Lower leg skin (tissue), 4 donors: ENCODE results near the gene FOXP2. TPM values are rescaled to one million over a fixed set of nuclear protein-coding genes. Genes with fewer than 3 reads are reported as not detected.

Experiments
- DNase-seq, 2 donors: peaks; one replicate each; pipeline ENCODE4 v3.0.0-alpha.2; 2019; ENCODE audit warnings: low spot score in 2 of 2
- H3K4me3 ChIP-seq: fragments of 200-600 bp; sonication (generic); 2 replicates; pipeline ENCODE4 v1.5.1; 2017; ENCODE audit warnings: mild to moderate bottlenecking, low read depth; ENCODE audit not compliant: poor library complexity, severe bottlenecking
- CTCF ChIP-seq, 3 donors: fragments of 450-650 bp; IDR thresholded peaks; one replicate each; pipeline ENCODE4 v1.5.1; 2016; ENCODE audit warnings: antibody characterized with exemption in 3 of 3, mild to moderate bottlenecking in 3 of 3, moderate library complexity in 2 of 3
- POLR2A ChIP-seq, 2 donors: fragments of 450-650 bp; IDR thresholded peaks; one replicate each; pipeline ENCODE4 v1.6.1; 2016 to 2017; ENCODE audit warnings: antibody characterized with exemption in 2 of 2, mild to moderate bottlenecking in 1 of 2, moderate library complexity in 1 of 2
- WGBS, 2 donors: methylation state at CpG; one replicate each; pipeline ENCODE4 v1.1.5; 2018; 5-methylcytosine and 5-hydroxymethylcytosine counted together
- intact Hi-C: fragments of 100-400 bp; cut with DNase I; formaldehyde crosslinking; loops from one replicate; pipeline ENCODE4 v1.15.0; 2023; ENCODE audit warnings: low total_unique reads
- total RNA-seq, 4 donors: library from RNA; depleted of rRNA; stranded (reverse); fragments of >200 nt; gene quantifications; one replicate each; pipeline ENCODE4 v1.1.0, GENCODE V29; 2016

FOXP2 gene
- total RNA-seq, 4 donors from 2014 or later, result 11.9 to 23.6 (median 18.8) TPM

- intact Hi-C loops, result loop anchor here (10.0 kb wide), 1 partner anchor 325 kb away; no protein-coding TSS in a partner anchor
- TF ChIP-seq POLR2A (IDR thresholded peaks at IDR 0.05), result no peak
- TF ChIP-seq CTCF (IDR thresholded peaks at IDR 0.05), result no peak
- DNase-seq, result no peak
- no peak overlapping the region for H3K4me3 ChIP-seq
- 81 to 97% methylated on average over 1 of the region's 1 CpG for WGBS, 2 donors
These were observed 4.9 kb upstream of the FOXP2 start for GRCh38 chr7:114409750-114410149.

- TF ChIP-seq CTCF (IDR thresholded peaks at IDR 0.05) (no peak), POLR2A (IDR thresholded peaks at IDR 0.05) (no peak)
- WGBS, 2 donors, result 71 to 82% methylated on average over 4 of the region's 4 CpGs
- no peak overlapping the region for H3K4me3 ChIP-seq
- DNase-seq, result no peak
- intact Hi-C loops, result no loop called here
These were observed 2.1 kb upstream of the FOXP2 start for GRCh38 chr7:114412548-114412947.

GRCh38 chr7:114413761-114414155 lies 857 bp upstream of the FOXP2 start:
- no peak overlapping the region for H3K4me3 ChIP-seq
- WGBS, 2 donors, result 16 to 33% methylated on average over 4 of the region's 4 CpGs
- TF ChIP-seq CTCF (IDR thresholded peaks at IDR 0.05) (no peak), POLR2A (IDR thresholded peaks at IDR 0.05) (no peak)
- intact Hi-C loops, result no loop called here
- no peak for DNase-seq

DNA sequence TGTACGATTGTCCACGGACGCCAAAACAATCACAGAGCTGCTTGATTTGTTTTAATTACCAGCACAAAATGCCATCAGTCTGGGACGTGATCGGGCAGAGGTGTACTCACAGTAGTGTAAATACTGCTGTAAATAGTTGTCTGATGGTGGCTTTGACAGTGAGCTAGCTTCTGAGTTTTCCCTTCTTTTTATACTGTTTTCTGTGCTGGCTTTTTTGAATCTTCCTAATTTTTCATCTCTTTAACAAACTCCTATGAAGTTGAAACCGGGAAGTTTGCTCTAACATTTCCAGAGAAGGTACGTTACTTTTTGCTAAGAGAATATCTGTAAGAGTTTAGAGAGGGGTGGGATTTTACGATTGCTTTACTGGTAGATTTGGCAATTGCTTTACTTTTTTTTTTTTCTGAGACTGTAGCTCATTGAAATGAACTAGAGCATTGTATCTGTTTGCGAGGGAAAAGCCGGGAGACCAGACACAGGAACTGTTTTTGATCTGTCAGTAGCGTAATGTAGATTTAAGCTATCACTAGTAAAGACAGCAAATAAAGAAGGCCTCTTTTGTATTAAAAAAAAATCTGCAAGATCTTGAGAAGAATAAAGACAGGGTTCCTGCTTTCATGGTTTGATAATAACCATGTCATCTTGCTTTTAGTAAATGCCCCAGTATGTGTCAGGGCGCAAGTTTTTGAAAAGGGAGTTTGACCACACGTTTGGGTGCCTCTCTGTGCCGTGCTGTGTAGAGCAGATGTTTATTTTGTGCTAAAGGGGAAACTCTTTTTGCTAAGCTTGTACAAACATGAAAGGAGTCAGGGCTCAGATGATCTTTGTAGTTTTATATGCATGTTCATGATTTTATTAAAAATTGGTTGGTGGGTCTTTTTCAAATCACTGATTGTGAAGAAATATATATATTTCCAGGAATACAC lies 712 bp downstream of the FOXP2 start:
- no peak overlapping the region for H3K4me3 ChIP-seq
- TF ChIP-seq CTCF (IDR thresholded peaks at IDR 0.05) (no peak), POLR2A (IDR thresholded peaks at IDR 0.05) (no peak)
- WGBS, 2 donors, result 15 to 23% methylated on average over 14 of the region's 14 CpGs
- no peak for DNase-seq
- intact Hi-C loops, result no loop called here

DNA sequence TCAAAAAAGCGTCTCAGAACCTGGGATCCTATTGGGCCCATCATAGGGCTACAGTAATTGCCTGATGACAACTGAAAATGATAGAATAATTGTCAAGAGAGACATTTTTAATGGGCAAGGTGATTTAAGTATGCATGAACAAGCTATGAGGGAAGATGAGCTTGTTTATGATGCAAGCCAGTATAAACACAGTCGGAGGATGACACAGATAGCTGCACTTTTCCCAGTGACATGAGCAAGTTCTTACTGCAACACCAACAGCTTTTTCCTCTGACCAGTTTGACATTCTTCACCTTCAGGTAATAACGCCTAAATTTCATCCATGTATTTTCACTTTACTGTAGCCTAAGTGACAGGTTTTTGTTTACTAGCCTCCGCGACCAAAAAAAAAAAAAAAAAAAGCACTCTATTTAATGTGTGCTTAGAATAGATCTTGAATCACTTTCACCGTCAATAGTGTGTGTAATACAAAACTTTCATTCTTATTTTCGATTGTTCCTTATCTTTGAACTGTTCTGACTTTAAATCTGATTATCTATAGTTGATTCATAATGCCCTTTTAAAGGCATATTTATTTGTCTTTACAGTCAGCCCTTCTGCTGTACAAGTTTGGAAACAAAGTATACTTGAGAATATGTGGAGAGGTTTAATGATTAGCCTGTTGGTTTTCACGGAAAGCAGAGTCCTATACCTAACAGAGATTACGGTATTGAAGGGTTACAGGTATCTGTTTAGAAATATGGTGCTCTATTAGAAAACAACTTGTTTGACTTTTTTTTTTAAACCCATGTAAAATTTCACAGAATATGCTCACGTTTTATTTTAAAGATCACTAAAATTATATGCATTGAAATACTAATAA lies 1.7 kb downstream of the FOXP2 start:
- TF ChIP-seq CTCF (IDR thresholded peaks at IDR 0.05) (no peak), POLR2A (IDR thresholded peaks at IDR 0.05) (no peak)
- DNase-seq, result no peak
- WGBS, 2 donors, result 46 to 53% methylated on average over 10 of the region's 10 CpGs
- no peak overlapping the region for H3K4me3 ChIP-seq
- intact Hi-C loops, result no loop called here
